ENCODE results near the gene HOXA6. TPM values are rescaled to one million over a fixed set of nuclear protein-coding genes. Genes with fewer than 3 reads are reported as not detected.

HOXA6 gene
- total RNA-seq, 4 donors from 2014 or later = 1.1 to 13.1 (median 6.4) TPM

- ATAC-seq (ENCODE audit: low FRiP score) = no peak
- DNase-seq (ENCODE audit: low spot score) = no peak
- TF ChIP-seq, protein P1, sequence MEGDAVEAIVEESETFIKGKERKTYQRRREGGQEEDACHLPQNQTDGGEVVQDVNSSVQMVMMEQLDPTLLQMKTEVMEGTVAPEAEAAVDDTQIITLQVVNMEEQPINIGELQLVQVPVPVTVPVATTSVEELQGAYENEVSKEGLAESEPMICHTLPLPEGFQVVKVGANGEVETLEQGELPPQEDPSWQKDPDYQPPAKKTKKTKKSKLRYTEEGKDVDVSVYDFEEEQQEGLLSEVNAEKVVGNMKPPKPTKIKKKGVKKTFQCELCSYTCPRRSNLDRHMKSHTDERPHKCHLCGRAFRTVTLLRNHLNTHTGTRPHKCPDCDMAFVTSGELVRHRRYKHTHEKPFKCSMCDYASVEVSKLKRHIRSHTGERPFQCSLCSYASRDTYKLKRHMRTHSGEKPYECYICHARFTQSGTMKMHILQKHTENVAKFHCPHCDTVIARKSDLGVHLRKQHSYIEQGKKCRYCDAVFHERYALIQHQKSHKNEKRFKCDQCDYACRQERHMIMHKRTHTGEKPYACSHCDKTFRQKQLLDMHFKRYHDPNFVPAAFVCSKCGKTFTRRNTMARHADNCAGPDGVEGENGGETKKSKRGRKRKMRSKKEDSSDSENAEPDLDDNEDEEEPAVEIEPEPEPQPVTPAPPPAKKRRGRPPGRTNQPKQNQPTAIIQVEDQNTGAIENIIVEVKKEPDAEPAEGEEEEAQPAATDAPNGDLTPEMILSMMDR (IDR thresholded peaks at IDR 0.05) = no peak
Measured at GRCh38 chr7:27166531-27167505, 19.2 kb upstream of the HOXA6 start.

DNA sequence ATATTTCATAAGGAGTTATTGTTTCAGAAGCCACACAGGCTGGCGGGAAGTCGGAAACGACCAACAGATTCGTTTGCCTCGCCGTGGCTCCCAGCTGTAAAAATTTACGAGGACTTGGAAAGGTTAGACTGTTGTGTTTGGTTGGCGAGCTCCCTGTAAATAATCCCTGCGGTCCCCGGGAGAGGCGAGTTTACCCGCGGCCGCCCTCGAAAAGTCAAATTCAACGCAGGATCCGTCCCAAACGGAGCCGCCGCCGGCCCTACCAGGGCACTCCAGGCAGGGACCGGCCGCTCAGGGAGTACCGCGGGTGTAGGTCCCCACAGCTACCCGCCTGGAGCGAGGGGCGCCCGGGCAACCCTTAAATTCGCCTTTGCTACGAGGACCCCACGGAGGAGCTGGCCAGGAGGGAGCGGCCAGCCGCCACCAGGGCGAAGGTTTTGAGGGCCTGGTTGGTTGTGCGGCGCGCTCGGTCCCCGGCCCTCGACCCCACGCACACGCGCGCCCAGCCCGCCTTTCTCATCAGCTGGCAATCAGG lies 18.5 kb upstream of the HOXA6 start:
- no peak for DNase-seq (ENCODE audit: low spot score)
- no peak for ATAC-seq (ENCODE audit: low FRiP score)
- TF ChIP-seq, protein P1 (IDR thresholded peaks at IDR 0.05) = no peak

- ATAC-seq (ENCODE audit: low FRiP score) = no peak
- no peak for DNase-seq (ENCODE audit: low spot score)
- TF ChIP-seq, protein P1 (IDR thresholded peaks at IDR 0.05) = no peak
Measured at GRCh38 chr7:27165089-27165995, 17.8 kb upstream of the HOXA6 start, which contains the start of gene HOXA9. HOXA9 (minus strand) TSS chr7:27165537; CDS start chr7:27165457, 80 bp downstream.

GRCh38 chr7:27164367-27165088 lies 17.0 kb upstream of the HOXA6 start:
- no peak for DNase-seq (ENCODE audit: low spot score)
- ATAC-seq (ENCODE audit: low FRiP score) = no peak

GRCh38 chr7:27164045-27164366 lies 16.4 kb upstream of the HOXA6 start:
- DNase-seq (ENCODE audit: low spot score) (no peak), ATAC-seq (ENCODE audit: low FRiP score) (no peak)
- TF ChIP-seq, protein P1 (IDR thresholded peaks at IDR 0.05) = no peak

More at GRCh38 chr7:27164367-27165088, 17.0 kb upstream of the HOXA6 start:
- TF ChIP-seq, protein P1 (IDR thresholded peaks at IDR 0.05) = no peak
